ENCODE data around the gene BRICD5.

BRICD5 gene

GRCh38 chr16:2174396-2175131 is 36.1 kb downstream of the BRICD5 start:
- no peak overlapping the region for H3K4me3 ChIP-seq (ENCODE audit: low read depth, low read length)
- no peak for DNase-seq (ENCODE audit: low read depth)
- no peak for TF ChIP-seq CTCF (IDR thresholded peaks at IDR 0.05; ENCODE audit: low read depth, low read length, missing control alignments)

GRCh38 chr16:2173916-2174315 is 36.7 kb downstream of the BRICD5 start:
- TF ChIP-seq CTCF (IDR thresholded peaks at IDR 0.05; ENCODE audit: low read depth, low read length, missing control alignments) = no peak
- no peak overlapping the region for H3K4me3 ChIP-seq (ENCODE audit: low read depth, low read length)
- no peak for DNase-seq (ENCODE audit: low read depth)

GRCh38 chr16:2173366-2173765 is 37.3 kb downstream of the BRICD5 start:
- no peak for TF ChIP-seq CTCF (IDR thresholded peaks at IDR 0.05; ENCODE audit: low read depth, low read length, missing control alignments)
- no peak for DNase-seq (ENCODE audit: low read depth)
- no peak overlapping the region for H3K4me3 ChIP-seq (ENCODE audit: low read depth, low read length)

- no peak for DNase-seq (ENCODE audit: low read depth)
- no peak overlapping the region for H3K4me3 ChIP-seq (ENCODE audit: low read depth, low read length)
- no peak for TF ChIP-seq CTCF (IDR thresholded peaks at IDR 0.05; ENCODE audit: low read depth, low read length, missing control alignments)
Observed at GRCh38 chr16:2172688-2173335, 37.9 kb downstream of the BRICD5 start.

- no peak for DNase-seq (ENCODE audit: low read depth)
- TF ChIP-seq CTCF (IDR thresholded peaks at IDR 0.05; ENCODE audit: low read depth, low read length, missing control alignments) = no peak
- no peak overlapping the region for H3K4me3 ChIP-seq (ENCODE audit: low read depth, low read length)
Observed at GRCh38 chr16:2171601-2172178, 39.0 kb downstream of the BRICD5 start.

GRCh38 chr16:2170587-2171435 is 39.9 kb downstream of the BRICD5 start:
- no peak overlapping the region for H3K4me3 ChIP-seq (ENCODE audit: low read depth, low read length)
- DNase-seq (ENCODE audit: low read depth) = no peak
- TF ChIP-seq CTCF (IDR thresholded peaks at IDR 0.05; ENCODE audit: low read depth, low read length, missing control alignments) = no peak
